HPDE6-E6E7 (cell line): ENCODE results near the gene KIAA1210.
"Not testable (repeated sequence)": the region's sequence is repeated elsewhere in the genome, so short reads cannot be mapped to it uniquely, and the experiment has no call there.

Source experiments
- DNase-seq: peaks from one replicate; pipeline ENCODE4 v3.0.0; 2011; ENCODE audit warnings: missing footprints; ENCODE audit errors: extremely low spot score

KIAA1210 gene

DNA sequence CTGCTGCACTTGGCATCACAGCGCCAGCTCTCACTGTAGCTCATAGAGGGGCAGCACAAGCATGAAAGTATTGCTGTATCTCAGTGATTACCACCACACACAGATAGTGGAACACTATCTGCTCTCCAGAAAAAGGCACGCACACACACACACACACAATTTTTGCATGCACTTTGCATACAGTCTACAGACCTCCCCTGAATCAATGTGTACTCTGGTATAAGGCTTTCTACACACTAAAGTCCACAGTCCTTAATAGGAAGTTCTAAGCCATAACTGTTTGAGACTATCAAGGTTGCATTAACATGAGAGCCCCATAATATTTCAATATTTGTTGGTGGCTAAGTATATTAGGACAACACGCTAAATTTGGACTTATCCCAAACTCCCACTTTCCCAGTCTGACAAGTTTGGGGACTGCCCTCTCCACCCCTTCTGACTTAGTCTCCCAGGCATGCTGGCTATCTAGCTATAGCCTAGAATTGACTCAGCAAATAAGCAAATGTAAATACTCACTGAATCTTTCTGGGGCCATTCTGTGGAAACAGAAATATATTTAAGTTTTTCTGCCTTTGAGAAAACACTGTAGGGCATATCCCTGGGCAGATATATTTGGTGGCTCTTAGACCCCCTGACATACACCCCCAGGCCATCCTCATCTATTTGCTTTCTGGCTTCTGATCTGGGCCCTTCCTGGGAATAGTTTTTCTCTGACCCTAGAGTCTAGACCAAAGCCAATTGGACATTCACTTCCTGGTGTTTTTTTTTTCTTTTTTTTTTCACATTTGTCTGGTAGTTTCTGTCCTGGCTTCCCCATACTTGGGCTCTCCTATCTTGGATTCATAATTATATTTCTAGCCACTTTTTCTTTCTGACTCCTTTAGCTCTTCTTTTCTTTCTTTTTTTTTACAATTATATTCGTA, 91.2 kb downstream of the KIAA1210 start:
- no peak for DNase-seq

DNA sequence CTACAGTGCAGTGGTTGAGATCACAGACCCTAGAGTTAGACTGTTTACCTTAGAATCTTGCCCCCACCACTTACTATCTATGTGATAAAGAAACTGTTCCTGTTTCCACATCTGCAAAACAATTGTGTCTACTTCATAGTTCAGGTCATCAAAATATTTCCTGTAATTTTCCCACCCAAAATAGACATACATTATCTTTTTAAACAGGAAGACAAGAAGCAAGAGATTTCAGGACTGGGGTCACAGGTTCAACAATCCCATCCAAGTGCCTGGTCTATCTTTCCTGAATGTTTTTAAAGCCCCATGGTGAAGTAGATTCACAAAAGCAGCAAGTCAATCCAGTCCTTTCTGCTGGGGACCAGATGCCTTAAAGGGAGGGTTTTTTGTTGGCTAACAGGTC, 96.6 kb downstream of the KIAA1210 start:
- DNase-seq: no peak

DNA sequence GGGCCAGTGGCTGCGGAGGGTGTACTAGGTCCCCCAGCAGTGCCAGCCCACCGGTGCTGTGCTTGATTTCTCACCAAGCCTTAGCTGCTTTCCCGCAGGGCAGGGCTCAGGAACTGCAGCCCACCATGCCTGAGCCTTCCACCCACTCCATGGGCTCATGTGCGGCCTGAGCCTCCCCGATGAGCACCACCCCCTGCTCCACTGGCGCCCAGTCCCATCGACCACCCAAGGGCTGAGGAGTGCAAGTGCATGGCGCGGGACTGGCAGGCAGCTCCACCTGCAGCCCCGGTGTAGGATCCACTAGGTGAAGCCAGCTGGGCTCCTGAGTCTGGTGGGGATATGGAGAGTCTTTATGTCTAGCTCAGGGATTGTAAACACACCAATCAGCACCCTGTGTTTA, 98.0 kb downstream of the KIAA1210 start:
- DNase-seq: not testable (repeated sequence)

DNA sequence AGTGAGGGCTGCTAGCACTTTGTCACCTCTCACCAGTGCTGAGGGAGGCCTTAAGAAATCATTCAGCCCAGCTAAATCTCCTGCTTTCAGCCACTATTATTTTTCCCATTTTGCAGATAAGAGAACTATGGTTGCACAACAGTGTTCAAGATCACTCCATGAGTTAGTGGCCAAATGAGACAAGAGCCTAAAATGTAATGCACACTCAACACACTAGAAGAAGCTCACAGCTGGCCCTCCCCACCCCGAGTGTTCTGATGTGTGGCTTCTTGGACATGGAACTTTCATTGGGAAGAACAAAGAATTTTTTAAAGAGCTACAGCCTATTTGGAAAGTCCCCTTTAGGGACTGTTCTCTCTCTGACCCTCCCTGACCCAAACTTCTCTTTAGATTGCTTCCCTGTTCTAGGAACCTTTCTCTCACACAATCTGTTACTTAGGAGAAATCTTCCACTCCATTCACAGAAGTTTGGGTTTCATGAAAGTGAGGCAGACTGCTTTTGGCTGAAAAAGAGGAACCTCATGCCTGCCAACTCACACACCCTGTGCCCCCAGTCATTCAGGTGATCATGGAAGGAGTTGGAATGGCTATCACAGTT, 98.8 kb downstream of the KIAA1210 start:
- no peak for DNase-seq
